Activated T-helper 2 cell treated with anti-CD3 and anti-CD28 coated beads, Interferon-gamma antibody, Interleukin-2, Interleukin-4, amounts not matched to agents 10 μg/mL and 5 μg/mL and 100 μg/mL, durations not matched to agents 14 hours and 24 hours and 36 hours (primary cell): Measurements from ENCODE around the gene HOXB1. TPM values are rescaled to one million over a fixed set of nuclear protein-coding genes. Genes with fewer than 3 reads are reported as not detected.

ENCODE experiments used
- DNase-seq: peaks from one replicate; pipeline ENCODE4 v3.0.0; 2021; ENCODE audit warnings: low spot score
- H3K27ac Mint-ChIP-seq: one replicate; pipeline ENCODE4 v1.8.0; 2021; ENCODE audit warnings: mixed read lengths
- H3K27me3 Mint-ChIP-seq: one replicate; pipeline ENCODE4 v1.8.0; 2021; ENCODE audit warnings: low read depth, mixed read lengths
- H3K36me3 Mint-ChIP-seq: one replicate; pipeline ENCODE4 v1.8.0; 2021; ENCODE audit warnings: low read depth, mixed read lengths
- H3K4me1 Mint-ChIP-seq: one replicate; pipeline ENCODE4 v1.8.0; 2021; ENCODE audit warnings: low read depth, mixed read lengths
- H3K4me3 Mint-ChIP-seq: one replicate; pipeline ENCODE4 v1.8.0; 2021; ENCODE audit warnings: low read depth, mild to moderate bottlenecking, moderate library complexity, mixed read lengths
- H3K9me3 Mint-ChIP-seq: one replicate; pipeline ENCODE4 v1.8.0; 2021; ENCODE audit warnings: mixed read lengths
- intact Hi-C: fragments of 100-400 bp; cut with micrococcal nuclease; formaldehyde crosslinking; loops from one replicate; pipeline ENCODE4 v1.15.1; 2023
- total RNA-seq: library from RNA; stranded (reverse); gene quantifications from 2 replicates; pipeline ENCODE4 v1.2.3, GENCODE V29; 2022

Gene HOXB1
- total RNA-seq, result not detected in 2 replicates

- no peaks in the 10 kb centered on the region for H3K36me3 Mint-ChIP-seq
- intact Hi-C loops, result no loop called here
- H3K27me3 Mint-ChIP-seq, result peaks cover 33% of the 10 kb centered on the region
- H3K9me3 Mint-ChIP-seq, result no peaks in the 10 kb centered on the region
- no peak within 1 kb of the TSS for H3K4me3 Mint-ChIP-seq
- H3K27ac Mint-ChIP-seq, result no peak within 1 kb of the TSS
- DNase-seq, result no peak
- peaks cover 5% of the 10 kb centered on the region for H3K4me1 Mint-ChIP-seq
These were observed at the start of gene HOXB1 for GRCh38 chr17:48530887-48531272. TSS of gene HOXB1 (minus strand) at chr17:48531011. CDS start at chr17:48530904, 107 bp downstream.

GRCh38 chr17:48579760-48580554 is 49.1 kb upstream of the HOXB1 start:
- Mint-ChIP-seq H3K4me1 (peaks cover 41% of the 10 kb centered on the region), H3K27ac (no peak overlapping the region), H3K36me3 (peaks cover 2% of the 10 kb centered on the region), H3K4me3 (peak overlapping the region; percentile 56), H3K9me3 (no peaks in the 10 kb centered on the region), H3K27me3 (peaks cover 52% of the 10 kb centered on the region)
- intact Hi-C loops, result loop anchor here (2.0 kb wide), 1 partner anchor 33 kb away; no protein-coding TSS in a partner anchor
- DNase-seq, result no peak

- Mint-ChIP-seq H3K27me3 (peaks cover 50% of the 10 kb centered on the region), H3K27ac (no peak overlapping the region), H3K4me1 (peaks cover 39% of the 10 kb centered on the region), H3K9me3 (no peaks in the 10 kb centered on the region), H3K4me3 (peak overlapping the region; percentile 85), H3K36me3 (peaks cover 2% of the 10 kb centered on the region)
- intact Hi-C loops, result loop anchor here (2.0 kb wide), 1 partner anchor 33 kb away; no protein-coding TSS in a partner anchor
- DNase-seq, result no peak
These were observed 48.6 kb upstream of the HOXB1 start for GRCh38 chr17:48579471-48579759.

GRCh38 chr17:48578616-48579470 is 48.0 kb upstream of the HOXB1 start:
- DNase-seq, result no peak
- no peaks in the 10 kb centered on the region for H3K9me3 Mint-ChIP-seq
- peaks cover 39% of the 10 kb centered on the region for H3K4me1 Mint-ChIP-seq
- peaks cover 45% of the 10 kb centered on the region for H3K27me3 Mint-ChIP-seq
- peak overlapping the region; percentile 85 for H3K4me3 Mint-ChIP-seq
- intact Hi-C loops, result loop anchor here (2.0 kb wide), 1 partner anchor 32 kb away; no protein-coding TSS in a partner anchor
- peaks cover 2% of the 10 kb centered on the region for H3K36me3 Mint-ChIP-seq
- H3K27ac Mint-ChIP-seq, result peak overlapping the region; percentile 75

GRCh38 chr17:48577946-48578615 is 47.3 kb upstream of the HOXB1 start, which contains the start of gene HOXB4:
TSS of gene HOXB4 (minus strand) at chr17:48578350. CDS start at chr17:48578319, 31 bp downstream.
- Mint-ChIP-seq H3K9me3 (no peaks in the 10 kb centered on the region), H3K27me3 (peaks cover 42% of the 10 kb centered on the region), H3K4me1 (peaks cover 43% of the 10 kb centered on the region), H3K27ac (peak within 1 kb of the TSS; percentile 75), H3K36me3 (peaks cover 2% of the 10 kb centered on the region), H3K4me3 (peak within 1 kb of the TSS; percentile 85)
- peak; percentile 70 for DNase-seq
- intact Hi-C loops, result loop anchor here (2.0 kb wide), 1 partner anchor 31 kb away; no protein-coding TSS in a partner anchor

GRCh38 chr17:48577330-48577945 is 46.6 kb upstream of the HOXB1 start:
- Mint-ChIP-seq H3K27me3 (peaks cover 36% of the 10 kb centered on the region), H3K4me1 (peaks cover 43% of the 10 kb centered on the region), H3K4me3 (peak overlapping the region; percentile 83), H3K36me3 (peaks cover 2% of the 10 kb centered on the region), H3K27ac (peak overlapping the region; percentile 54), H3K9me3 (no peaks in the 10 kb centered on the region)
- intact Hi-C loops, result no loop called here
- DNase-seq, result no peak

GRCh38 chr17:48576479-48577309 is 45.9 kb upstream of the HOXB1 start:
- Mint-ChIP-seq H3K4me3 (peak overlapping the region; percentile 83), H3K27me3 (peaks cover 34% of the 10 kb centered on the region), H3K36me3 (peaks cover 5% of the 10 kb centered on the region), H3K4me1 (peaks cover 42% of the 10 kb centered on the region), H3K9me3 (no peaks in the 10 kb centered on the region), H3K27ac (peak overlapping the region; percentile 74)
- intact Hi-C loops, result no loop called here
- DNase-seq, result no peak

GRCh38 chr17:48575673-48576478 is 45.1 kb upstream of the HOXB1 start:
- no peaks in the 10 kb centered on the region for H3K9me3 Mint-ChIP-seq
- peak overlapping the region; percentile 46 for H3K4me3 Mint-ChIP-seq
- H3K4me1 Mint-ChIP-seq, result peaks cover 39% of the 10 kb centered on the region
- no peak overlapping the region for H3K27ac Mint-ChIP-seq
- H3K27me3 Mint-ChIP-seq, result peaks cover 28% of the 10 kb centered on the region
- no peak for DNase-seq
- H3K36me3 Mint-ChIP-seq, result peaks cover 6% of the 10 kb centered on the region
- intact Hi-C loops, result no loop called here

- no peaks in the 10 kb centered on the region for H3K9me3 Mint-ChIP-seq
- no peak overlapping the region for H3K4me3 Mint-ChIP-seq
- H3K36me3 Mint-ChIP-seq, result peaks cover 6% of the 10 kb centered on the region
- no peak for DNase-seq
- H3K27ac Mint-ChIP-seq, result no peak overlapping the region
- intact Hi-C loops, result no loop called here
- H3K4me1 Mint-ChIP-seq, result peaks cover 35% of the 10 kb centered on the region
- peaks cover 20% of the 10 kb centered on the region for H3K27me3 Mint-ChIP-seq
These were observed 44.3 kb upstream of the HOXB1 start for GRCh38 chr17:48575066-48575582.

- Mint-ChIP-seq H3K4me3 (no peak overlapping the region), H3K4me1 (peaks cover 33% of the 10 kb centered on the region), H3K36me3 (peaks cover 6% of the 10 kb centered on the region), H3K27me3 (peaks cover 21% of the 10 kb centered on the region), H3K9me3 (no peaks in the 10 kb centered on the region), H3K27ac (no peak overlapping the region)
- DNase-seq, result no peak
- intact Hi-C loops, result no loop called here
These were observed 43.8 kb upstream of the HOXB1 start for GRCh38 chr17:48574505-48575065.
